ENCODE measurements around the gene EFEMP2. TPM values are rescaled to one million over a fixed set of nuclear protein-coding genes. Genes with fewer than 3 reads are reported as not detected.

EFEMP2 gene
- total RNA-seq, 1 experiment from 2014 or later: 26.2 TPM

GRCh38 chr11:65851811-65852507, 20.6 kb downstream of the EFEMP2 start:
- H3K4me2 ChIP-seq (ENCODE audit: insufficient read depth, insufficient read length, low read length): no peak overlapping the region
- DNase-seq: peak; percentile 27
- no peaks in the 10 kb centered on the region for H4K20me1 ChIP-seq (ENCODE audit: control insufficient read depth, insufficient read depth, insufficient read length)
- Mint-ChIP-seq H3K4me1 (peaks cover 21 to 25% of the 10 kb centered on the region in 2 experiments), H3K9me3 (peaks cover 3 to 7% of the 10 kb centered on the region in 2 experiments; a peak in 2 of 5 replicates), H3K36me3 (ENCODE audit: insufficient read depth in 1 of 3, low read depth in 3 of 3) (peaks cover 47 to 58% (median 50%) of the 10 kb centered on the region in 3 experiments), H3K4me3 (peak overlapping the region in 1 of 2 experiments; percentile 36; a peak in 1 of 5 replicates), H3K27ac (peak overlapping the region; percentile 19 to 77 (median 69); a peak in 4 of 7 replicates), H3K27me3 (ENCODE audit: low read depth) (peaks cover 15% of the 10 kb centered on the region)
- no peak overlapping the region for H3K27ac ChIP-seq (ENCODE audit: insufficient read length, low read depth, low read length)
- no peak overlapping the region for H3T11ph ChIP-seq (ENCODE audit: low read length)
- no peak overlapping the region for H2BK12ac ChIP-seq (ENCODE audit: insufficient read length, low read depth, low read length)
- H3K23ac ChIP-seq (ENCODE audit: insufficient read length, low read depth, low read length): no peak overlapping the region
- no peaks in the 10 kb centered on the region for H3K4me1 ChIP-seq (ENCODE audit: insufficient read depth, low read length)
- H3K14ac ChIP-seq (ENCODE audit: insufficient read depth, low read length): no peak overlapping the region
- no peak overlapping the region for H3K18ac ChIP-seq (ENCODE audit: insufficient read length, low read depth, low read length)
- H2BK15ac ChIP-seq (ENCODE audit: low read depth, low read length): no peak overlapping the region
- no peaks in the 10 kb centered on the region for H3K27me3 ChIP-seq (ENCODE audit: insufficient read depth, low read length)
- no peak overlapping the region for H2BK120ac ChIP-seq (ENCODE audit: low read depth, low read length, poor library complexity, severe bottlenecking)
- H2AFZ ChIP-seq (ENCODE audit: low read length): no peak overlapping the region
- no peak overlapping the region for H3K9ac ChIP-seq (ENCODE audit: extremely low read depth, insufficient read length, low read length)
- no peak overlapping the region for H2AK5ac ChIP-seq (ENCODE audit: insufficient read length, low read length)
- no peaks in the 10 kb centered on the region for H3K9me3 ChIP-seq (ENCODE audit: control insufficient read depth, low read depth, low read length)
- H3K79me1 ChIP-seq (ENCODE audit: insufficient read depth, low read depth, low read length, poor library complexity, severe bottlenecking): peaks cover 3% of the 10 kb centered on the region
- H2BK5ac ChIP-seq (ENCODE audit: insufficient read length, low read length): no peak overlapping the region
- H2BK20ac ChIP-seq (ENCODE audit: low read depth, low read length, poor library complexity, severe bottlenecking): no peak overlapping the region
- no peak overlapping the region for H4K91ac ChIP-seq (ENCODE audit: insufficient read length, low read depth, low read length)
- peaks cover 14% of the 10 kb centered on the region; the same call in 1 of the 2 replicates for H3K79me2 ChIP-seq (ENCODE audit: insufficient read depth, low read length)
- WGBS (ENCODE audit: extremely low coverage, insufficient read length, low lambda C conversion rate): no CpG with 5 or more reads among the region's 10 CpGs
- no peak overlapping the region for H4K5ac ChIP-seq (ENCODE audit: insufficient read length, low read depth, low read length)
- H4K8ac ChIP-seq (replicated peaks; ENCODE audit: insufficient read length, low read depth, low read length): no peak overlapping the region
- H3K23me2 ChIP-seq (ENCODE audit: insufficient read length, low read depth, low read length, poor library complexity, severe bottlenecking): peaks cover 7% of the 10 kb centered on the region
- no peak for TF ChIP-seq CTCF (conservative IDR thresholded peaks at IDR 0.05)
- no peak overlapping the region for H3K4ac ChIP-seq (ENCODE audit: low read depth, low read length)
- H3K56ac ChIP-seq (ENCODE audit: insufficient read length, low read depth, low read length): no peak overlapping the region

Data from H9 (cell line).